Mucosa of gallbladder (tissue), 1 donor: ENCODE results near the gene MACROD2. TPM values are rescaled to one million over a fixed set of nuclear protein-coding genes. Genes with fewer than 3 reads are reported as not detected.

Source experiments
- DNase-seq: peaks from one replicate; pipeline ENCODE4 v3.0.0-alpha.2; 2020; ENCODE audit warnings: low spot score
- total RNA-seq: library from RNA; stranded (reverse); gene quantifications from one replicate; pipeline ENCODE4 v1.2.1, GENCODE V29; 2021
- donor health status: DM: no; HTN: no; CAD: no.

Gene MACROD2
- total RNA-seq, 1 donor from 2014 or later = 7.5 TPM

DNA sequence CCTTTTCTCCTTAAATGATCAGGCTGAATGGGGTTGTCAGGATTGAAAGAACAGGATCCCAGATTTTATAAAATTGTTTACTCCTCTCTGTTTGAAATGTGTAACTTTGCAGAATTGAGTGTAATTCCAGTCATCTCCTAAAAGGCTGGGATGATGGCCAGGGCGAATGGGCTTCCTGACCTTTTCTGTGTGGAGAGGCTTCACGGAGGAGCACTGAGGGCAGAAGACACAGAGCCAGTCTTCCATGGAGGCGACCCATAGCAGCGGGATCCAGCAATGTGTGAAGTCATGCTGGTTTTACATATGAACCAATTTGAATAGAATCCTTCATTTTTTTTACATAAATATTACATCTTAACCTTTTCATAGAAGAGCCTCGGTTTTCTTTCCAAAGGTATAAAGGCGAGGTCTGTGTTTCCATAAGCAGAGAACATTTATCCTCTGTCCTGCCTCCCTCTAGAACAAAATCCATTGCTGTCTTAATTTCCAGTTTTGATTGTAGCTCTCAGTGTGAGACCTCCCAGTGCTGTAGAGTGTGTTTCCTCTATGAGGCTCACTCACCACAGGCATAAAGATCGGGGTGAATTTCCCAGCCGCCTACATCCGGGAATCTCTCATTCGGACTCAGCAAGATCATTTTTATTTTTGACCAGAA, 711.8 kb downstream of the MACROD2 start:
- no peak for DNase-seq

DNA sequence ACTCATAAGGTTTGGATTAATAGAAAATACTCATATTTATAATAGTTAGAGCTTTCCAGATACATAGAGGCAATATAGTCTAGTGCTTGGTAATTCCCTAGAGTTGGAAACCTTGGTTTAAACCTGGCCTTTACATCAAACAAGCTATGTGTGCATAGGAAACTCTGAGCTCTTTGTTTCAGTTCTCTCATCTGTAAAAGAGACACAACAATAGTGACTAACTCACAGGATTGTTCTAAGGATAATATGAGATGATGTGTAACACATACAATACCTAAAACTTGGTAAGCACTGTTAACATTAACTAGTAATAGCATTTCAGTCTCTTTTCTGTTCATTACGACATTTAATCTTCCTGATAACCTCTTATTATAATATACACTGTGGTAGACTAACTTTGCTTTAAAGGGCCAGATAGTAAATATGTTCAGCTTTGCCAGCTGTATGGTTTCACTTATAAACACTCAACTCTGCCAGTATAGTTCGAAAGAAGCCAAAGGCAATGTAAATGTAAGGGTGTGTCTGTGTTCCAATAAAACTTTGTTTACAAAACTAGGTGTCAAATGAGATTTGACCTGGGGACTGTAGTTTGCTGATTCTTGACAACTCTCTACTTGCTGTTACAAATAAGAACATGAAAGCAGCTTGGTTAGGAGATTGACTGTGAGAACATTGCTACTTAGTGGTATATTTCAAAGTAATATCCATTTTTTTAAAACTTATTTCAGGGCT, 712.7 kb downstream of the MACROD2 start:
- DNase-seq = no peak

DNA sequence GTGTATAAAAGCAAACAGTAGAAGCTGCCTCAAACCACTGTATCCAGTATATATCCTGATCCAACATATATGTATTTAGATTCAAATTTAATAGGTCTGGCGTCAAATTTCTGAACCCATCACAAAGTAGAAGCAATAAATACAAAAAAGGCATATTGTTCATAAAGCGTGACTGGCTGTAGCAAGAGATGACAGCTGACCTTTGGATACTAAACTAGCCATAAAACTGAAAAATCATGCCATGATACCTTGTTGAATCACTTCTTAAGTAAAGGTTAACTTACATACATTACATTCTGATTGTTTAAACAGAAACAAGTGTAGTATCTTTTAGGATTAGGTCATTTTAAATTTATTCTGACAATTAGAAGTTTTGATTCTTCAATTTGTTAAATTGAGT, 714.1 kb downstream of the MACROD2 start:
- no peak for DNase-seq

DNA sequence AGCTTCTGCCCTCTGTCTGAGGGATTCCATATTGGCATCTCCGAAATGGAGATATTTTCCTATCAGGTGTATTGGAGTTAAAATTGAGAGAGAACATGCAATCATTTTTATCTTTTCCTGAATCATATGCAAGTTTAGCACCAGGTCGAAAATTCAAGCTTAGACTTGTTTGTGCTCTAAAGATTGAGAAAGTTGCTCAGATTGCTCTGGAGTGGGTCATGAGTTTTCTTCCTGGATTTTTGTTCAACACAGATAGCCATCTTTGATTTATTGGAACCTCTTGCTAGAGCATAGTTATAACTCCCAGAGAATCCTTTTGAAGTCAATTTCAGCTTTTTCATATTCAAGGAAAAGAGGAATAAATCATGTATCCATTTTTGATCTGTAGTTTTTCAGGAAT, 715.6 kb downstream of the MACROD2 start:
- DNase-seq = no peak

DNA sequence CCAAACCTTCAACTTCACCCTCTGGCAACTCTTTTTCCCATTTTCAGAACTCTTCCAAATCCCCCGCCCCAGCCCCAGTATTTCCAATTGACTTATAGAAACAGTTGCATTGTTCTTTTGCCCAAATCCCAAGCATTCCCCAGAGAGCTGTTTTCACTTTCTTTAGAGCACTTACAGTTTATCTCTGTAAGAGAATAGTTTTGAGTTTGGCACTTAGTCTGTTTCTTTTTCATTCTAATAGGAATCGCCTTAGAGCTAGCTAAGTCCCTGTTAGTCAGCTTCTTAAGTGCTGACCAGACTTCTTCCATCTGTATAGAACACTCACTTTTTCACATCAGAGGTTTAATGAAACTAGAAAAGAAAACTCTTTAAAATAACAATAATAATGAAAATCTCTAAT, 716.3 kb downstream of the MACROD2 start:
- DNase-seq = no peak

DNA sequence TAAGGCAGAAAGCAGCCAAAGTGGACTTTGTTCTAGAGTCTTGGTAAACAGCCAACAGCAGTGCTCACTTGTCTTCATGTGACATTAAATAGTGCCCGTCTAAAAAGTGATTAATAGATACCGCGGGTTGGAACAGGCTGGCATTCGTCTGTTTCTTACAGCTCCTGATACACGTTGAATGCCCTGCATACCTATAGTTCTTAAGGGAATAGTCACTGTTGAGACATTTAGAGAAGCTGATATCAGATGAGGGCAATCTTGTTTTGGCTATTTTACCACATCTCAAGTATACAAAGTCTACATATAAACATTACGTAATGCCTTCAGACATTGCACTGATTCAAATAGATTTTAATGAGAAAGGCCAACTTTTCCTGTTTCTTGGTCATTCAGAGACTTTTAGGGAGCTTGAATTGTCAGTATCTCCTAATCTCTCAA, 717.0 kb downstream of the MACROD2 start:
- DNase-seq = peak; percentile 72

- DNase-seq = no peak
Observed at GRCh38 chr20:14715400-14715799, 720.1 kb downstream of the MACROD2 start.

- no peak for DNase-seq
Observed at GRCh38 chr20:14716351-14716801, 721.1 kb downstream of the MACROD2 start.

DNA sequence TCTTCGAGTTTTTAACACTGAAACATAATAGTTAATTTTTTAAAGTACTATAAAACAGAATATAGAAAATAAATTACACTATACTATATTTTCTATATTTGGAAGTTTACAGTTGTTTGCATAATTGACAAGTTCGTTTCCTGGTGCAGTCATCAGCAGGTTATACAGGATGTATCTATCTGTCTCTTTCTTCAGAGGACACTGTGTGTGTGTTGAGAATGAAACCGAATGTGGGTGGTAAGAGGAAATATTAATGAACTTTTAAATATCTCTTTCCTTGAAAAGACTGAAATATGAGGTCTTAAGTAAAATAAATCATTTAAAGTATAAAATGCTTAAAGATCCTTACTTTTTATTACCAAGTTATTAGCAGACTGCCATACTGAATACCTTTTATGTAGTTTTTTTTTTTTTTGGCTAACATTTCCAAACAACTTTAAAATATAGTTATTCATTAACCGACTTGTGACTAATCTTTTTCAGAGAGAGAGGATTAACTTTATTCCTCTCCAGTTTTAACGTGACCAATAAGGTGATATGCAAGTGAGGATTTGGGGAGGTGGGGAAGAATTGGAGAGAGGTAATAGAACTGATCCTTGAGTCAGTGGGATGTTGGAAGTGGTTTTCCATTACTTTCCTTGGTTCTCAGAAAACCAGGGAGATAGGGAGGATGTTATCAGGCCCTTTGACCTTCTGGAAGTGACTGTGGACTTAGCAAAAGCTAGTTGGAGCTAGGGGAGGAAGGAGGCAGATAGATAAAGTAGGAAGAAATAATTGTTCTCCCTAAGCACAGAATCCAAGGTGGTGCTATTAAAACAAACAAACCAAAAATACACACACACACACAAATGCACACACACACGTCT, 722.1 kb downstream of the MACROD2 start:
- DNase-seq = peak; percentile 14

GRCh38 chr20:14720251-14720650, 724.9 kb downstream of the MACROD2 start:
- no peak for DNase-seq

DNA sequence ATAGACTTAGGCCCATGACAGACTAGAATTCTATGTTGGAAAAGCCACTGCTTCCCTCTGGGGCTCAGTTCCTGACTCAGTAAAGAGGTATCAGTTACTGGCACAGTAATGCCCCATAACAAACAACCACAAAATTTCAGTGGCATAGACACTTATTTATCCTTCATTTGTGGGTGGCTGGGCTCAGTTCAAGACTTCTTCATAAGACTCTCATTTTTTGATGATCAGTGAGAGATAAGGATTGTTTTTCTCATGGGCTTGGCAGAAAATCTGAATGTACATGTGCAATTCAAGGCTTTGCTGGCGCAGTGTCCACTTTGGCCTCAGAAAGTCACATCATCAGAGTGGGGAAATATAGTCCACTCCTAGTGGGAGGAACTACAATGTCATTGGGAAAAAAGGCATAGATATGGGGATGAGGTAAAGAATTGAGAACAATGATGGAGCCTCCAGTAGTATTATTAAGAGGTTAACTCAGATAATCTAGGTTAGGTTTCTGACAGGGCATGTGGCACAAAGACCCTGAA, 726.7 kb downstream of the MACROD2 start:
- DNase-seq = no peak

GRCh38 chr20:14723614-14724013, 728.3 kb downstream of the MACROD2 start:
- DNase-seq = no peak

GRCh38 chr20:14724036-14724435, 728.7 kb downstream of the MACROD2 start:
- no peak for DNase-seq

DNA sequence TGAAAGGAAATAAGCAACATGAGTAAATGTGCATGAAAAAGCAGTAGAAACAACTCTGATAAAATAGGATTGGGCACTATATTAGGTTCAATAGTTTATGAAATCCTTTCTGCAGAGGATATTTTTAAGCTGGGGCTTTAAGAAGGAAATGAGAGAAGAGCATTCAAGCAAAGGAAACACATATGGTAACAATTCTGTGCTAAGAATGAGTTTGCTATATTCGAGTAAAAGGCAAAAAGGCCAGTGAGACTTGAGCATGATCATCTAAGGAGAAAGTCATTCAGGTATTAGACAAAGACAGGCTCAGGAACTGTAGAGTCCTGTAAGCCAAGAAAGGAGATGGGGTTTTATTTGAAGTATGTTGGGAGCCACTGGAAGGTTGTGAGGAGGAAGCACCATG, 729.2 kb downstream of the MACROD2 start:
- DNase-seq = no peak

DNA sequence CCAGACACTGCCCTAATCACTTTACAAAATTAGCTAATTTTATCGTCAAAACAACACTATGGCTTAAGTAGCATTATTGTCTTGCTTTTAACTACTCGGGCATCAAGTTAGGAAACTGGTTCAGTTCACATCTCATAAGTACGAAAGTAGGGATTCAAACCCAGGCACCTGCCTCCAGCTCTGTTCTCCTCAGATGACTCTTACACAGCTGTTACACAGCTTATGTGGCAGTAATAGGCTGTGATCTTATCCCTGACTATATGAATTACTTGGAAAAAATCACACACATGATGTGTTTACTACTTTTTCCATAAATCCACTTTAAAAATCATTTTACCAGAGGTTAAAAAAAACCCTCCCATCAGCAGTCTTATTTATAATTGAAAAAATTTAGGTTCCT, 731.3 kb downstream of the MACROD2 start:
- DNase-seq = no peak

GRCh38 chr20:14727485-14728150, 732.3 kb downstream of the MACROD2 start:
- no peak for DNase-seq

- DNase-seq = no peak
Observed at GRCh38 chr20:14729390-14729789, 734.1 kb downstream of the MACROD2 start.

DNA sequence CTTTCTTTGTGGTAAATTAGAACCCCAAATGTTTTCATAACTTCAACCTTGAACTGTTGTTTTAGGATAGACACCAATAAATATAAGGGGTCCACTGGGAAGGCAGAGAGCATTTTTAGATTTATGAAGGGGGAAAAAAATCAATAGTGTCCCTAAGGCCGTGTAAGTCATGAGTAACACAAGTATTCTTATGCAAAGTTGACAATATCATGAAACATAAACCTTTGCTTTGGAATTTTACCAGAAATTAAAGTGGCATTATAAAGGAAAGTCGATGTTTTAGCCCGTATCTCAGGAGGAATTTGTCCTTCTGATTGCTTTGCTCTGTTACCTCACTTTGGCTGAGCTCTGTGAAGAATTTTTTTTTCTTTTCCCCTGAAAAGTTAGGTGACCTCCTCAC, 737.0 kb downstream of the MACROD2 start:
- no peak for DNase-seq

DNA sequence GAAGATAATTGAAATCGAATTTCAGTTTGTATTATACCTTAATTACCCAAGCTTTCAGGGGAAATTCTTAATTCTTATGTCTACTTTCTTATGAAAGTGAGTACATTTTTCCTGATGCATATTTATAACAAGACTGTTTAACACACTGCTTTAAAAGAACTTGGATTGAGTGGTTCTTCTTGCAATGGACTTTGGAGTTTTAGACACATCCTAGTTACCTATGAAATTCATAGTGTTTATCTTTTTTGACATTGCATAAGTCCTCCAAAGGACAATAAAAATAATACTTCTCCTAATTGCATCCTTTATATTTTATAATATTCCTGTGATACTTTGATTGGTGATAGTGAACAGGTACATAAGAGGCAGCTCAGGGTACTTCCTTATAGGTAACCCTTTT, 737.7 kb downstream of the MACROD2 start:
- DNase-seq = no peak

DNA sequence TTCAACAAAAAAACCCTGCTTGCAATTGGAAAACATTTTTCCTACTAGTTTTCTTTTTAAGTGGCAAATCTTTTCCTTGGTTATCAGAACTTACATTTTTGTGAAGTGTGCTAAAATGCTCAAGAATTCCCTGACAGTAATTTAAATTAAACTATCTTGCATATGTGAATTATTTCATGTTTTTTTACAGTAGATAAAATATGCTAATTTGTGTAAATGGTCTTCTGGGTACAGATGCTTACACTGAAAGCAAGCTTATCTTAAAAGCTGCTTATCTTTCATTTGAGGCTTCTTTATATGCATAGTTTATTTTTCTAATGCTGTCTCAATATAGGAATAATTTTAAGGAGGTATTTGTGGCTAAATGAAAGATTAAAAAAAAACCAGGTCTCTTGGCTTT, 745.1 kb downstream of the MACROD2 start:
- no peak for DNase-seq

GRCh38 chr20:14741616-14742015, 746.3 kb downstream of the MACROD2 start:
- DNase-seq = no peak

DNA sequence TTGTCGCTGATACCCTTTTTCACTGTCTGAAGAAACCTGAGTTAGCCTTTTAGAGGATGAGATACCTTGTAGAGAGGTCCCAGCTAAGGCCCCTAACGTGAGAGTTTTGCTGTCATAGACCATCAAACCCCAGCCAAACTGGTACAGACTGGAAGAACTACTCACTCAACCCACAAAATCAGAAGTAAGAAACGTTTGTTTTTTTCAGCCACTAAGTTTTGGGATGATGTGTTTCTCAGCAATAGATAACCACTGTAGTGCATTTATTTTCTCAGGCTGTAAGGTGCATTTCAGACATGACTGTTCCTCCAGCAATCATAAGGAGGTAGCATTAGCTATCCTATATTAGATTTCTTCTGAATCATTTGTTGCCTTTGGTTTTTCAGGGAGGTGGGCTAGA, 749.4 kb downstream of the MACROD2 start:
- DNase-seq = no peak
